DOHH2 (cell line): Measurements from ENCODE around the gene TUB.
A peak's percentile ranks its signal among the peaks of the same experiment; 100 is the strongest.

Experiments
- H3F3A ChIP-seq: fragments of 200-600 bp; sonication (generic), shearing (Covaris generic); 2 replicates; pipeline ENCODE4 v1.6.0; 2016; ENCODE audit warnings: antibody characterized with exemption, mild to moderate bottlenecking; ENCODE audit not compliant: control insufficient read depth, insufficient read depth
- H3K27ac ChIP-seq: fragments of 200-600 bp; sonication (generic); 2 replicates; pipeline ENCODE4 v1.5.1; 2014; ENCODE audit warnings: low read depth, mild to moderate bottlenecking, low read length, moderate library complexity
- H3K27me3 ChIP-seq: fragments of 200-600 bp; sonication (generic); 2 replicates; pipeline ENCODE4 v1.6.1; 2014; ENCODE audit warnings: mild to moderate bottlenecking, low read length, mixed read lengths; ENCODE audit not compliant: control insufficient read depth
- H3K36me3 ChIP-seq: fragments of 200-600 bp; sonication (generic); 2 replicates; pipeline ENCODE4 v1.6.1; 2014; ENCODE audit warnings: mild to moderate bottlenecking, low read length, moderate library complexity, mixed read lengths; ENCODE audit not compliant: control insufficient read depth
- H3K4me1 ChIP-seq: fragments of 200-600 bp; sonication (generic); 2 replicates; pipeline ENCODE4 v1.6.1; 2014; ENCODE audit warnings: mild to moderate bottlenecking, low read length, mixed read lengths; ENCODE audit not compliant: control insufficient read depth
- H3K4me2 ChIP-seq: fragments of 200-600 bp; sonication (generic); 2 replicates; pipeline ENCODE4 v1.6.0; 2014; ENCODE audit warnings: mild to moderate bottlenecking, low read length, moderate library complexity
- H3K4me3 ChIP-seq: fragments of 200-600 bp; sonication (generic); 2 replicates; pipeline ENCODE4 v1.5.1; 2014; ENCODE audit warnings: mild to moderate bottlenecking, low read length, mixed read lengths
- H3K79me2 ChIP-seq: fragments of 200-600 bp; sonication (generic); 2 replicates; pipeline ENCODE4 v1.6.1; 2014; ENCODE audit warnings: mild to moderate bottlenecking, low read length, mixed read lengths; ENCODE audit not compliant: control insufficient read depth
- H3K9me2 ChIP-seq: fragments of 200-600 bp; sonication (generic); replicated peaks from 2 replicates; pipeline ENCODE4 v1.6.1; 2014; ENCODE audit warnings: mild to moderate bottlenecking, low read length, mixed read lengths; ENCODE audit not compliant: control insufficient read depth
- H3K9me3 ChIP-seq: fragments of 200-600 bp; sonication (generic); 2 replicates; pipeline ENCODE4 v1.6.1; 2014; ENCODE audit warnings: antibody characterized with exemption, low read length, mixed read lengths; ENCODE audit not compliant: control insufficient read depth, insufficient read depth
- H4K20me1 ChIP-seq: fragments of 200-600 bp; sonication (generic); 2 replicates; pipeline ENCODE4 v1.6.0; 2014; ENCODE audit warnings: low read depth, mild to moderate bottlenecking, antibody characterized with exemption, low read length, moderate library complexity; ENCODE audit not compliant: control insufficient read depth, insufficient read depth
- EZH2phosphoT487 ChIP-seq: fragments of 200-600 bp; sonication (generic); IDR thresholded peaks from 2 replicates; pipeline ENCODE4 v1.6.1; 2017; ENCODE audit warnings: borderline replicate concordance, mild to moderate bottlenecking, antibody characterized with exemption, low read length, moderate library complexity, mixed read lengths
- TF ChIP-seq, protein P1 (sequence below): fragments of 200-600 bp; sonication (generic); IDR thresholded peaks from one replicate; pipeline ENCODE4 v1.5.1; 2014; ENCODE audit warnings: antibody characterized with exemption, mild to moderate bottlenecking, low read depth, low read length; ENCODE audit not compliant: poor library complexity, severe bottlenecking

Gene TUB

DNA sequence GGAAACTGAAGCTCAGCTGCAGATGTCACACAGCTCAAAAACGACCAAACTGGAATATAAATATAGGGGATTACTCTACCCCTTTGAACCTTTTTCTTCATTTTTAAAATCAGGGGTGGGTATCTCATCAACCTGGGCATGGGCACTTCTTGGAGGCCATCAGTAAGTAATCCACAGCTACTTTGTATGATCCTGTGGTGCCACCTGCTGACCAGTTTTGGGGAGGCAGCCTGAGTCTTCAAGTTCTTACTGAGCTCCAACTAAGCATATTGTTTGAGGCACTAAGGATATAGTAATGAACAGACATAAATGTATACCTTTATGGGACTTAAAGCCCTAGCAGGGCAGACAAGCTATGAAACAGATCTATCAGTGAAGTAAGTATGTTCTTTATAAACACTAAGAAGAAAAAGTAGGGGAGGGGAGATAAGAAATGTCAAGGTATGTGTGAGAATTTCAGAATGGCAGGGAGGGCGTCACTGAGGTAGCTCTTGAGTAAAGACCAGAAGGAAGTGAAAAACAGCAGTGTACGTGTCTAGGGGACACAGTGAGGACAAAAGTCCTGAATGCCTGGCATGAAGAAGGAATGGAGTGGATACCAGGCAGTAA is 18.4 kb downstream of the TUB start:
- TF ChIP-seq EZH2phosphoT487: no peak
- TF ChIP-seq, protein P1, sequence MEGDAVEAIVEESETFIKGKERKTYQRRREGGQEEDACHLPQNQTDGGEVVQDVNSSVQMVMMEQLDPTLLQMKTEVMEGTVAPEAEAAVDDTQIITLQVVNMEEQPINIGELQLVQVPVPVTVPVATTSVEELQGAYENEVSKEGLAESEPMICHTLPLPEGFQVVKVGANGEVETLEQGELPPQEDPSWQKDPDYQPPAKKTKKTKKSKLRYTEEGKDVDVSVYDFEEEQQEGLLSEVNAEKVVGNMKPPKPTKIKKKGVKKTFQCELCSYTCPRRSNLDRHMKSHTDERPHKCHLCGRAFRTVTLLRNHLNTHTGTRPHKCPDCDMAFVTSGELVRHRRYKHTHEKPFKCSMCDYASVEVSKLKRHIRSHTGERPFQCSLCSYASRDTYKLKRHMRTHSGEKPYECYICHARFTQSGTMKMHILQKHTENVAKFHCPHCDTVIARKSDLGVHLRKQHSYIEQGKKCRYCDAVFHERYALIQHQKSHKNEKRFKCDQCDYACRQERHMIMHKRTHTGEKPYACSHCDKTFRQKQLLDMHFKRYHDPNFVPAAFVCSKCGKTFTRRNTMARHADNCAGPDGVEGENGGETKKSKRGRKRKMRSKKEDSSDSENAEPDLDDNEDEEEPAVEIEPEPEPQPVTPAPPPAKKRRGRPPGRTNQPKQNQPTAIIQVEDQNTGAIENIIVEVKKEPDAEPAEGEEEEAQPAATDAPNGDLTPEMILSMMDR: peak; percentile 89
- Histone ChIP-seq H3K36me3 (no peaks in the 10 kb centered on the region), H3K4me1 (no peaks in the 10 kb centered on the region)

GRCh38 chr11:8100158-8100557 is 19.1 kb downstream of the TUB start:
- H3K9me3 ChIP-seq: no peaks in the 10 kb centered on the region
- H3K27me3 ChIP-seq: 0 out of 2 replicates have a peak, but pooled peaks cover 6% of the 10 kb centered on the region
- no peak overlapping the region for H3K27ac ChIP-seq
- no peak overlapping the region for H3K4me3 ChIP-seq
- H3F3A ChIP-seq: no peaks in the 10 kb centered on the region
- TF ChIP-seq, protein P1: no peak
- H3K79me2 ChIP-seq: no peaks in the 10 kb centered on the region
- H3K4me2 ChIP-seq: no peak overlapping the region
- H4K20me1 ChIP-seq: no peaks in the 10 kb centered on the region
- H3K36me3 ChIP-seq: no peaks in the 10 kb centered on the region
- H3K9me2 ChIP-seq: no peaks in the 10 kb centered on the region
- no peaks in the 10 kb centered on the region for H3K4me1 ChIP-seq

More for the DNA sequence above, 18.4 kb downstream of the TUB start:
- H3K27ac ChIP-seq: no peak overlapping the region
- H3K27me3 ChIP-seq: 0 out of 2 replicates have a peak, but pooled peaks cover 6% of the 10 kb centered on the region
- H3K9me2 ChIP-seq: no peaks in the 10 kb centered on the region
- no peak overlapping the region for H3K4me3 ChIP-seq
- H3K4me2 ChIP-seq: no peak overlapping the region
- no peaks in the 10 kb centered on the region for H3F3A ChIP-seq
- no peaks in the 10 kb centered on the region for H3K79me2 ChIP-seq
- no peaks in the 10 kb centered on the region for H3K9me3 ChIP-seq
- no peaks in the 10 kb centered on the region for H4K20me1 ChIP-seq

- H3K79me2 ChIP-seq: no peaks in the 10 kb centered on the region
- H3K27ac ChIP-seq: no peak overlapping the region
- peaks cover 6% of the 10 kb centered on the region; the same call in 1 of the 2 replicates for H3K27me3 ChIP-seq
- H3K4me3 ChIP-seq: no peak overlapping the region
- H3K36me3 ChIP-seq: no peaks in the 10 kb centered on the region
- H3K4me2 ChIP-seq: no peak overlapping the region
- H4K20me1 ChIP-seq: no peaks in the 10 kb centered on the region
- H3K9me2 ChIP-seq: no peaks in the 10 kb centered on the region
- no peak for TF ChIP-seq EZH2phosphoT487
- TF ChIP-seq, protein P1: no peak
- H3F3A ChIP-seq: no peaks in the 10 kb centered on the region
- no peaks in the 10 kb centered on the region for H3K9me3 ChIP-seq
- H3K4me1 ChIP-seq: no peaks in the 10 kb centered on the region
Measured at GRCh38 chr11:8100605-8101004, 19.6 kb downstream of the TUB start.
